Ishikawa (cell line): ENCODE results near the gene FOXF2.

Experiments
- CEBPB ChIP-seq: IDR thresholded peaks from 2 replicates; pipeline ENCODE4 v1.6.1; 2012
- CREB1 ChIP-seq: IDR thresholded peaks from 2 replicates; pipeline ENCODE4 v1.6.1; 2012; ENCODE audit warnings: low read depth
- EP300 ChIP-seq: IDR thresholded peaks from 2 replicates; pipeline ENCODE4 v1.6.1; 2012; ENCODE audit warnings: borderline replicate concordance
- FOXM1 ChIP-seq: IDR thresholded peaks from 2 replicates; pipeline ENCODE4 v1.6.1; 2012; ENCODE audit warnings: low read depth, borderline replicate concordance
- MAX ChIP-seq: IDR thresholded peaks from 2 replicates; pipeline ENCODE4 v1.6.1; 2012
- NFIC ChIP-seq: IDR thresholded peaks from 2 replicates; pipeline ENCODE4 v1.6.1; 2012
- RAD21 ChIP-seq: IDR thresholded peaks from 2 replicates; pipeline ENCODE4 v1.6.1; 2012; ENCODE audit warnings: low read depth
- REST ChIP-seq: IDR thresholded peaks from 2 replicates; pipeline ENCODE4 v1.6.1; 2012; ENCODE audit warnings: low read depth, mild to moderate bottlenecking
- TAF1 ChIP-seq: IDR thresholded peaks from 2 replicates; pipeline ENCODE4 v1.6.1; 2012; ENCODE audit warnings: low read depth, mild to moderate bottlenecking
- TCF12 ChIP-seq: IDR thresholded peaks from 2 replicates; pipeline ENCODE4 v1.6.1; 2012; ENCODE audit warnings: low read depth
- TEAD4 ChIP-seq: IDR thresholded peaks from 2 replicates; pipeline ENCODE4 v1.6.1; 2012
- YY1 ChIP-seq: IDR thresholded peaks from 2 replicates; pipeline ENCODE4 v1.6.1; 2012; ENCODE audit warnings: low read depth

GRCh38 chr6:1383729-1384548 lies 5.4 kb upstream of the FOXF2 start:
- TF ChIP-seq MAX (no peak), TAF1 (no peak), YY1 (no peak), CREB1 (no peak), TEAD4 (no peak), EP300 (no peak), CEBPB (no peak), REST (no peak), TCF12 (no peak), FOXM1 (no peak), RAD21 (no peak), NFIC (no peak)
